IMR-90 (cell line): ENCODE data around the gene TTLL8. TPM values are rescaled to one million over a fixed set of nuclear protein-coding genes. Genes with fewer than 3 reads are reported as not detected.

Source experiments
- ATAC-seq: fragments of 200-7000 bp; cut with Tn5 transposase; 2 replicates; pipeline ENCODE4 v1.9.1; 2020; ENCODE audit warnings: low read depth, mild to moderate bottlenecking, moderate library complexity
- BruUV-seq: library from RNA; stranded (reverse); fragments of 400-500 nt; replicated peaks from 2 replicates; lab custom pipeline; 2021; lab: Mats Ljungman, UMichigan
- CTCF ChIA-PET: fragments of 300-600 bp; formaldehyde crosslinking; extraction: SDS; loops from one replicate; lab custom pipeline; 2021; ENCODE audit warnings: antibody characterized with exemption; lab: Yijun Ruan, JAX
- POLR2A ChIA-PET: fragments of 300-600 bp; sonication (Branson Sonifier 250); formaldehyde crosslinking; loops from one replicate; lab custom pipeline; 2022; ENCODE audit warnings: antibody characterized with exemption; ENCODE audit not compliant: unreplicated experiment; lab: Charles Lee
- DNase-seq: peaks from one replicate; pipeline ENCODE4 v3.0.0; 2013
- H2AFZ ChIP-seq: replicated peaks from 2 replicates; pipeline ENCODE3; 2013; ENCODE audit warnings: low read length, mild to moderate bottlenecking; ENCODE audit not compliant: poor library complexity
- H2AK5ac ChIP-seq: 2 replicates; pipeline ENCODE4 v1.6.1; 2013; ENCODE audit warnings: low read depth, low read length, inconsistent platforms
- H2AK9ac ChIP-seq: replicated peaks from 2 replicates; pipeline ENCODE3; 2013; ENCODE audit warnings: mild to moderate bottlenecking, low read depth, low read length, moderate library complexity; ENCODE audit not compliant: poor library complexity
- H2BK120ac ChIP-seq: 2 replicates; pipeline ENCODE4 v1.6.1; 2013; ENCODE audit warnings: low read depth, low read length, inconsistent platforms
- H2BK15ac ChIP-seq: 3 replicates; pipeline ENCODE4 v1.6.1; 2013; ENCODE audit warnings: low read depth, low read length, inconsistent platforms
- H2BK20ac ChIP-seq: 2 replicates; pipeline ENCODE4 v1.6.1; 2013; ENCODE audit warnings: low read depth, mild to moderate bottlenecking, inconsistent platforms, low read length, moderate library complexity
- H2BK5ac ChIP-seq: 2 replicates; pipeline ENCODE4 v1.6.1; 2013; ENCODE audit warnings: mild to moderate bottlenecking, low read depth, low read length, inconsistent platforms; ENCODE audit not compliant: poor library complexity, severe bottlenecking
- H3K14ac ChIP-seq: replicated peaks from 2 replicates; pipeline ENCODE4 v1.6.1; 2013; ENCODE audit warnings: low read depth, low read length, inconsistent platforms
- H3K18ac ChIP-seq: 2 replicates; pipeline ENCODE4 v1.6.1; 2013; ENCODE audit warnings: low read depth, low read length, control low read depth
- H3K23ac ChIP-seq: 2 replicates; pipeline ENCODE4 v1.6.1; 2013; ENCODE audit warnings: low read depth, low read length, inconsistent platforms
- H3K27ac ChIP-seq: 2 replicates; pipeline ENCODE4 v1.5.1; 2013; ENCODE audit warnings: mild to moderate bottlenecking, control low read depth, low read length; ENCODE audit not compliant: insufficient read depth
- H3K27me3 ChIP-seq: 2 replicates; pipeline ENCODE4 v1.6.1; 2013; ENCODE audit warnings: low read length; ENCODE audit not compliant: control insufficient read depth, insufficient read depth
- H3K36me3 ChIP-seq: 2 replicates; pipeline ENCODE4 v1.6.1; 2013; ENCODE audit warnings: low read length, mixed read lengths; ENCODE audit not compliant: control insufficient read depth, insufficient read depth
- H3K4ac ChIP-seq: 2 replicates; pipeline ENCODE4 v1.6.1; 2013; ENCODE audit warnings: low read depth, low read length, inconsistent platforms
- H3K4me1 ChIP-seq: 2 replicates; pipeline ENCODE4 v1.6.1; 2013; ENCODE audit warnings: low read length, mixed read lengths; ENCODE audit not compliant: control insufficient read depth, insufficient read depth
- H3K4me2 ChIP-seq: 2 replicates; pipeline ENCODE4 v1.6.1; 2013; ENCODE audit warnings: low read depth, mild to moderate bottlenecking, control low read depth, low read length, moderate library complexity
- H3K4me3 ChIP-seq: 2 replicates; pipeline ENCODE4 v1.5.1; 2013; ENCODE audit warnings: low read depth, mild to moderate bottlenecking, control low read depth, low read length, moderate library complexity; ENCODE audit not compliant: insufficient read depth
- H3K56ac ChIP-seq: 2 replicates; pipeline ENCODE4 v1.6.1; 2013; ENCODE audit warnings: low read length, inconsistent platforms; ENCODE audit not compliant: insufficient read depth; ENCODE audit errors: extremely low read depth
- H3K79me1 ChIP-seq, 2 experiments: 2 replicates each; pipeline ENCODE4 v1.6.1; 2013; ENCODE audit warnings: low read length in 2 of 2, inconsistent platforms in 1 of 2, low read depth in 1 of 2
- H3K9ac ChIP-seq: 2 replicates; pipeline ENCODE4 v1.6.1; 2013; ENCODE audit warnings: low read depth, low read length, control low read depth
- H3K9me1 ChIP-seq: 2 replicates; pipeline ENCODE4 v1.6.1; 2013; ENCODE audit warnings: low read length, inconsistent platforms; ENCODE audit not compliant: insufficient read depth
- H3K9me3 ChIP-seq: 2 replicates; pipeline ENCODE4 v1.6.1; 2013; ENCODE audit warnings: low read length; ENCODE audit not compliant: control insufficient read depth, insufficient read depth
- H4K20me1 ChIP-seq: 2 replicates; pipeline ENCODE4 v1.6.1; 2013; ENCODE audit warnings: low read length, inconsistent platforms; ENCODE audit not compliant: insufficient read depth
- H4K5ac ChIP-seq: 2 replicates; pipeline ENCODE4 v1.6.1; 2013; ENCODE audit warnings: mild to moderate bottlenecking, low read depth, low read length, control low read depth
- H4K8ac ChIP-seq, 2 experiments: 2 replicates each; pipeline ENCODE4 v1.6.1; 2013; ENCODE audit warnings: low read depth in 2 of 2, low read length in 2 of 2, control low read depth in 1 of 2, inconsistent platforms in 1 of 2
- H4K91ac ChIP-seq: 2 replicates; pipeline ENCODE4 v1.6.1; 2013; ENCODE audit warnings: low read depth, low read length, inconsistent platforms; ENCODE audit not compliant: insufficient read depth
- BHLHE40 ChIP-seq: fragments of 150-350 bp; IDR thresholded peaks from 2 replicates; pipeline ENCODE4 v1.6.1; 2016; ENCODE audit warnings: mild to moderate bottlenecking, low read depth, low read length
- CEBPB ChIP-seq: IDR thresholded peaks from 2 replicates; pipeline ENCODE4 v1.6.1; 2012; ENCODE audit warnings: low read depth, low read length, improper control_type of control experiment
- CHD1 ChIP-seq: IDR thresholded peaks from 2 replicates; pipeline ENCODE4 v1.6.1; 2012; ENCODE audit warnings: low read depth, low read length, improper control_type of control experiment
- MAZ ChIP-seq: IDR thresholded peaks from 2 replicates; pipeline ENCODE4 v1.6.1; 2012; ENCODE audit warnings: low read depth, mild to moderate bottlenecking, low read length, improper control_type of control experiment, moderate library complexity, borderline replicate concordance
- MXI1 ChIP-seq: IDR thresholded peaks from 2 replicates; pipeline ENCODE4 v1.6.1; 2012; ENCODE audit warnings: low read depth, mild to moderate bottlenecking, low read length, moderate library complexity, borderline replicate concordance
- NFE2L2 ChIP-seq: fragments of 150-350 bp; IDR thresholded peaks from 2 replicates; pipeline ENCODE4 v1.6.1; 2016; ENCODE audit warnings: low read depth, mild to moderate bottlenecking, low read length
- POLR2A ChIP-seq: IDR thresholded peaks from 2 replicates; pipeline ENCODE4 v1.6.1; 2012; ENCODE audit warnings: mild to moderate bottlenecking, low read depth, low read length
- RAD21 ChIP-seq: IDR thresholded peaks from 2 replicates; pipeline ENCODE4 v1.6.1; 2012; ENCODE audit warnings: low read length, improper control_type of control experiment
- RCOR1 ChIP-seq: IDR thresholded peaks from 2 replicates; pipeline ENCODE4 v1.6.1; 2012; ENCODE audit warnings: mild to moderate bottlenecking, low read length, improper control_type of control experiment; ENCODE audit not compliant: insufficient replicate concordance
- RFX5 ChIP-seq: IDR thresholded peaks from 2 replicates; pipeline ENCODE4 v1.8.0; 2012; ENCODE audit warnings: low read depth, mild to moderate bottlenecking, low read length, moderate library complexity
- SMC3 ChIP-seq: fragments of 150-350 bp; IDR thresholded peaks from 2 replicates; pipeline ENCODE4 v1.6.1; 2016; ENCODE audit warnings: low read depth, mild to moderate bottlenecking, antibody characterized with exemption, low read length, moderate library complexity
- WGBS, 2 experiments: methylation state at CpG; one replicate each; pipeline versions ENCODE4 v1.1.5 to v1.1.7; 2013; ENCODE audit warnings: missing lambda C conversion rate in 2 of 2; ENCODE audit not compliant: insufficient read length in 1 of 2; ENCODE audit errors: extremely low coverage in 2 of 2; 5-methylcytosine and 5-hydroxymethylcytosine counted together
- dilution Hi-C: fragments of 300-500 bp; cut with HindIII; formaldehyde crosslinking; loops from one replicate; pipeline ENCODE4 v1.14.3; 2018; ENCODE audit warnings: low sequenced_read_pairs; ENCODE audit not compliant: unreplicated experiment
- in situ Hi-C: fragments of 300-500 bp; cut with MboI; formaldehyde crosslinking; loops from 3 replicates; pipeline ENCODE4 v1.14.3; 2019; ENCODE audit warnings: low sequenced_read_pairs, inconsistent platforms, mixed read lengths
- intact Hi-C: fragments of 100-400 bp; cut with micrococcal nuclease; formaldehyde crosslinking; loops from 2 replicates; pipeline ENCODE4 v1.10.0; 2022
- polyA plus RNA-seq, 3 experiments: library from polyadenylated mRNA; depleted of rRNA; stranded (reverse); fragments of >200 nt; gene quantifications; 2 replicates each; pipeline ENCODE4 v1.2.3, GENCODE V29; 2012; ENCODE audit warnings: low replicate concordance in 1 of 3
- total RNA-seq: library from RNA; depleted of rRNA; stranded (reverse); fragments of >200 nt; gene quantifications from 2 replicates; pipeline ENCODE4 v1.2.3, GENCODE V29; 2012
- TF ChIP-seq, protein P1 (sequence below): conservative IDR thresholded peaks from 2 replicates; pipeline ENCODE4 v1.5.1; 2012; ENCODE audit warnings: mild to moderate bottlenecking, low read depth, low read length, improper control_type of control experiment
- TF ChIP-seq, protein P2 (sequence below): fragments of 150-350 bp; IDR thresholded peaks from 2 replicates; pipeline ENCODE4 v1.6.1; 2017; ENCODE audit warnings: mild to moderate bottlenecking, antibody characterized with exemption, low read length, low read depth
- TF ChIP-seq, protein P3 (sequence below): fragments of 150-350 bp; IDR thresholded peaks from 2 replicates; pipeline ENCODE4 v1.6.1; 2016; ENCODE audit warnings: low read depth, mild to moderate bottlenecking, low read length, moderate library complexity, borderline replicate concordance

Gene TTLL8
- total and polyA plus RNA-seq, 2 of the 4 experiments (the other 2 are of a cell fraction), result not detected

DNA sequence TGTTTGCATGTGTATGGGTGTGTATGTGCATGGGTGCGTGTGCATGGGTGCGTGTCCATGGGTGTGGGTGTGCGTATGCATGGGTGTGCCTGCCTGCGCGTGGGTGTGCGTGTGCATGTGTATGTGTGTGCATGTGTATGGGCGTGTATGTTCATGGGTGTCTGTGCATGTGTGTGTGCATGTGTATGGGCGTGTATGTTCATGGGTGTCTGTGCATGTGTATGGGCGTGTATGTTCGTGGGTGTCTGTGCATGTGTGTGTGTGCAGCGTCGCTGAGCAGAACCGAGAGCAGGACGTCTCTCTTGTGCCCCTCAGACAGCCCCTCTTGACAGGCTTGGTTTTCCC is 59.4 kb downstream of the TTLL8 start:
- ChIA-PET POLR2A (no interaction called here), CTCF (no interaction called here)
- no peak overlapping the region for H3K9ac ChIP-seq
- no peak overlapping the region for H4K91ac ChIP-seq
- H3K9me1 ChIP-seq, result peaks cover 4% of the 10 kb centered on the region; the same call in 1 of the 2 replicates
- H3K4ac ChIP-seq, result no peak overlapping the region
- H2AK9ac ChIP-seq, result no peak overlapping the region
- in situ Hi-C loops, result no loop called here
- H3K4me1 ChIP-seq, result peaks cover 2% of the 10 kb centered on the region; the same call in 1 of the 2 replicates
- no peak overlapping the region for H3K23ac ChIP-seq
- no peak overlapping the region for H2BK20ac ChIP-seq
- DNase-seq, result no peak
- dilution Hi-C loops, result no loop called here
- H2BK15ac ChIP-seq, result no peak overlapping the region
- H4K8ac ChIP-seq, result no peak overlapping the region
- no peak overlapping the region for H3K18ac ChIP-seq
- H4K5ac ChIP-seq, result no peak overlapping the region
- no peak overlapping the region for H3K27ac ChIP-seq
- H3K4me2 ChIP-seq, result no peak overlapping the region
- peak overlapping the region; percentile 70 for H2AFZ ChIP-seq
- no peaks in the 10 kb centered on the region for H3K36me3 ChIP-seq
- no TSS peak for BruUV-seq
- no peak overlapping the region for H2AK5ac ChIP-seq
- no peak overlapping the region for H2BK120ac ChIP-seq
- H3K14ac ChIP-seq, result no peak overlapping the region
- 97% methylated on average over 8 of the region's 14 CpGs; no CpG with 5 or more reads in 1 of the 2 experiments for WGBS, 2 experiments
- H3K9me3 ChIP-seq, result no peaks in the 10 kb centered on the region
- ATAC-seq, result no peak
- no peaks in the 10 kb centered on the region for H4K20me1 ChIP-seq
- H3K27me3 ChIP-seq, result peaks cover 16% of the 10 kb centered on the region
- H2BK5ac ChIP-seq, result no peak overlapping the region
- TF ChIP-seq, protein P1, sequence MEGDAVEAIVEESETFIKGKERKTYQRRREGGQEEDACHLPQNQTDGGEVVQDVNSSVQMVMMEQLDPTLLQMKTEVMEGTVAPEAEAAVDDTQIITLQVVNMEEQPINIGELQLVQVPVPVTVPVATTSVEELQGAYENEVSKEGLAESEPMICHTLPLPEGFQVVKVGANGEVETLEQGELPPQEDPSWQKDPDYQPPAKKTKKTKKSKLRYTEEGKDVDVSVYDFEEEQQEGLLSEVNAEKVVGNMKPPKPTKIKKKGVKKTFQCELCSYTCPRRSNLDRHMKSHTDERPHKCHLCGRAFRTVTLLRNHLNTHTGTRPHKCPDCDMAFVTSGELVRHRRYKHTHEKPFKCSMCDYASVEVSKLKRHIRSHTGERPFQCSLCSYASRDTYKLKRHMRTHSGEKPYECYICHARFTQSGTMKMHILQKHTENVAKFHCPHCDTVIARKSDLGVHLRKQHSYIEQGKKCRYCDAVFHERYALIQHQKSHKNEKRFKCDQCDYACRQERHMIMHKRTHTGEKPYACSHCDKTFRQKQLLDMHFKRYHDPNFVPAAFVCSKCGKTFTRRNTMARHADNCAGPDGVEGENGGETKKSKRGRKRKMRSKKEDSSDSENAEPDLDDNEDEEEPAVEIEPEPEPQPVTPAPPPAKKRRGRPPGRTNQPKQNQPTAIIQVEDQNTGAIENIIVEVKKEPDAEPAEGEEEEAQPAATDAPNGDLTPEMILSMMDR, result no peak
- TF ChIP-seq CHD1 (no peak), NFE2L2 (no peak), BHLHE40 (no peak), MAZ (no peak), RCOR1 (no peak), RAD21 (no peak), MXI1 (no peak), POLR2A (no peak), RFX5 (no peak), SMC3 (no peak), CEBPB (no peak)
- TF ChIP-seq, protein P2, sequence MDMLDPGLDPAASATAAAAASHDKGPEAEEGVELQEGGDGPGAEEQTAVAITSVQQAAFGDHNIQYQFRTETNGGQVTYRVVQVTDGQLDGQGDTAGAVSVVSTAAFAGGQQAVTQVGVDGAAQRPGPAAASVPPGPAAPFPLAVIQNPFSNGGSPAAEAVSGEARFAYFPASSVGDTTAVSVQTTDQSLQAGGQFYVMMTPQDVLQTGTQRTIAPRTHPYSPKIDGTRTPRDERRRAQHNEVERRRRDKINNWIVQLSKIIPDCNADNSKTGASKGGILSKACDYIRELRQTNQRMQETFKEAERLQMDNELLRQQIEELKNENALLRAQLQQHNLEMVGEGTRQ, result no peak
- TF ChIP-seq, protein P3, sequence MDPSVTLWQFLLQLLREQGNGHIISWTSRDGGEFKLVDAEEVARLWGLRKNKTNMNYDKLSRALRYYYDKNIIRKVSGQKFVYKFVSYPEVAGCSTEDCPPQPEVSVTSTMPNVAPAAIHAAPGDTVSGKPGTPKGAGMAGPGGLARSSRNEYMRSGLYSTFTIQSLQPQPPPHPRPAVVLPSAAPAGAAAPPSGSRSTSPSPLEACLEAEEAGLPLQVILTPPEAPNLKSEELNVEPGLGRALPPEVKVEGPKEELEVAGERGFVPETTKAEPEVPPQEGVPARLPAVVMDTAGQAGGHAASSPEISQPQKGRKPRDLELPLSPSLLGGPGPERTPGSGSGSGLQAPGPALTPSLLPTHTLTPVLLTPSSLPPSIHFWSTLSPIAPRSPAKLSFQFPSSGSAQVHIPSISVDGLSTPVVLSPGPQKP, result no peak
- no peaks in the 10 kb centered on the region for H3K79me1 ChIP-seq
- no peak overlapping the region for H3K4me3 ChIP-seq
- no peak overlapping the region for H3K56ac ChIP-seq
- intact Hi-C loops, result no loop called here
